Measurements from ENCODE around the gene CYP26A1.

GRCh38 chr10:93080350-93081046 is 6.8 kb downstream of the CYP26A1 start:
- TF ChIP-seq CTCF (IDR thresholded peaks at IDR 0.05): peak; percentile 63 to 86 (median 70)
- no peak for TF ChIP-seq POLR2A (IDR thresholded peaks at IDR 0.05)

All from thyroid gland (tissue), 4 donors.